ENCODE measurements around the gene OAF.
A peak's percentile ranks its signal among the peaks of the same experiment; 100 is the strongest.

OAF gene

GRCh38 chr11:120199613-120200012, 11.2 kb upstream of the OAF start:
- no peak for DNase-seq

- DNase-seq, result no peak
Measured at GRCh38 chr11:120200677-120201076, 10.2 kb upstream of the OAF start.

GRCh38 chr11:120201653-120202052, 9.2 kb upstream of the OAF start:
- DNase-seq, result no peak

- DNase-seq, result no peak
Measured at GRCh38 chr11:120203626-120204025, 7.2 kb upstream of the OAF start.

- no peak for DNase-seq
Measured at GRCh38 chr11:120205596-120206161, 5.2 kb upstream of the OAF start.

- DNase-seq, result no peak
Measured at GRCh38 chr11:120207512-120207911, 3.3 kb upstream of the OAF start.

- peak in 1 of 58 donors; percentile 11 for DNase-seq
Measured at GRCh38 chr11:120208001-120208441, 2.8 kb upstream of the OAF start.

- DNase-seq, result no peak
Measured at GRCh38 chr11:120208777-120209176, 2.1 kb upstream of the OAF start.

- DNase-seq, result peak in 2 of 58 donors; percentile 44 to 48
Measured at GRCh38 chr11:120209746-120210625, 846 bp upstream of the OAF start.

- DNase-seq, result no peak
Measured at GRCh38 chr11:120211522-120212258, 858 bp downstream of the OAF start.

GRCh38 chr11:120212259-120212878, 1.5 kb downstream of the OAF start:
- no peak for DNase-seq

GRCh38 chr11:120212926-120213325, 2.1 kb downstream of the OAF start:
- no peak for DNase-seq

- DNase-seq, result no peak
Measured at GRCh38 chr11:120214581-120214980, 3.7 kb downstream of the OAF start.

- peak in 1 of 58 donors; percentile 34 for DNase-seq
Measured at GRCh38 chr11:120215634-120216033, 4.8 kb downstream of the OAF start.

GRCh38 chr11:120216426-120217102, 5.7 kb downstream of the OAF start:
- no peak for DNase-seq

- DNase-seq, result peak in 1 of 58 donors; percentile 54
Measured at GRCh38 chr11:120217526-120217925, 6.7 kb downstream of the OAF start.

- DNase-seq, result peak in 38 of 58 donors; percentile 11 to 81 (median 59)
Measured at GRCh38 chr11:120217941-120218694, 7.3 kb downstream of the OAF start.

GRCh38 chr11:120218695-120219033, 7.8 kb downstream of the OAF start:
- DNase-seq, result no peak

GRCh38 chr11:120219232-120219937, 8.6 kb downstream of the OAF start:
- DNase-seq, result peak in 1 of 58 donors; percentile 15
